H1 (cell line): ENCODE measurements around the gene ZNF747. TPM values are rescaled to one million over a fixed set of nuclear protein-coding genes. Genes with fewer than 3 reads are reported as not detected.

Experiments
- CTCF ChIA-PET: fragments of 300-600 bp; sonication (Branson Sonifier 250); formaldehyde crosslinking; loops from one replicate; lab custom pipeline; 2021; ENCODE audit not compliant: partially characterized antibody; lab: Charles Lee
- POLR2A ChIA-PET: fragments of 300-600 bp; sonication (Branson Sonifier 250); formaldehyde crosslinking; loops from one replicate; lab custom pipeline; 2021; ENCODE audit warnings: inconsistent platforms; ENCODE audit not compliant: partially characterized antibody; lab: Charles Lee
- DNase-seq, 2 experiments: peaks; one replicate each; pipeline versions ENCODE4 v3.0.0 to v3.0.0-alpha.2; 2010 to 2022; ENCODE audit warnings: low spot score in 2 of 2, low read depth in 1 of 2, mixed read lengths in 1 of 2
- FAIRE-seq: peaks from 2 replicates; lab custom pipeline; 2011; peaks lifted over from hg19 to GRCh38; lab: Jason Lieb, UNC
- H2AFZ ChIP-seq: 2 replicates; pipeline ENCODE4 v1.8.1; 2012; ENCODE audit warnings: low read length, inconsistent platforms
- H2AK5ac ChIP-seq: 2 replicates; pipeline ENCODE4 v1.6.1; 2013; ENCODE audit warnings: low read depth, low read length
- H2BK120ac ChIP-seq: replicated peaks from 2 replicates; pipeline ENCODE3; 2013; ENCODE audit warnings: low read depth, low read length, inconsistent platforms
- H2BK12ac ChIP-seq: 2 replicates; pipeline ENCODE4 v1.6.1; 2013; ENCODE audit warnings: low read depth, low read length
- H2BK15ac ChIP-seq: 2 replicates; pipeline ENCODE4 v1.6.1; 2013; ENCODE audit warnings: low read length
- H2BK20ac ChIP-seq: 2 replicates; pipeline ENCODE4 v1.6.1; 2013; ENCODE audit warnings: low read length
- H2BK5ac ChIP-seq: 2 replicates; pipeline ENCODE4 v1.6.1; 2013; ENCODE audit warnings: low read depth, low read length
- H3K14ac ChIP-seq: 2 replicates; pipeline ENCODE4 v1.6.1; 2013; ENCODE audit warnings: inconsistent platforms; ENCODE audit not compliant: insufficient read length
- H3K18ac ChIP-seq: 2 replicates; pipeline ENCODE4 v1.6.1; 2013; ENCODE audit warnings: low read length; ENCODE audit errors: extremely low read depth
- H3K23ac ChIP-seq: 2 replicates; pipeline ENCODE4 v1.6.1; 2013; ENCODE audit warnings: inconsistent platforms; ENCODE audit not compliant: insufficient read length
- H3K23me2 ChIP-seq: 2 replicates; pipeline ENCODE4 v1.6.1; 2013; ENCODE audit warnings: low read depth, low read length
- H3K27ac ChIP-seq: 2 replicates; pipeline ENCODE4 v1.6.1; 2011; ENCODE audit warnings: low read depth, low read length, inconsistent platforms
- H3K27me3 ChIP-seq, 4 experiments: replicated peaks in 1 of 4; 1 replicate in 1 of 4; 2 replicates in 3 of 4; pipeline versions ENCODE4 v1.6.1 to v1.8.1; 2011 to 2013; ENCODE audit warnings: low read length in 3 of 4, mild to moderate bottlenecking in 3 of 4, inconsistent platforms in 2 of 4, mixed read lengths in 2 of 4, moderate library complexity in 1 of 4; ENCODE audit not compliant: control insufficient read depth in 3 of 4, insufficient read depth in 3 of 4; ENCODE audit errors: extremely low read depth in 1 of 4
- H3K36me3 ChIP-seq, 4 experiments: 2 replicates each; pipeline versions ENCODE4 v1.6.1 to v1.8.1; 2011 to 2013; ENCODE audit warnings: mild to moderate bottlenecking in 4 of 4, low read length in 3 of 4, moderate library complexity in 2 of 4, control low read depth in 1 of 4, inconsistent platforms in 1 of 4; ENCODE audit not compliant: insufficient read depth in 4 of 4, control insufficient read depth in 2 of 4
- H3K4ac ChIP-seq: replicated peaks from 2 replicates; pipeline ENCODE3; 2013; ENCODE audit warnings: low read length, low read depth, mixed read lengths, inconsistent platforms; ENCODE audit not compliant: insufficient read length
- H3K4me1 ChIP-seq, 4 experiments: replicated peaks in 1 of 4; 1 replicate in 1 of 4; 2 replicates in 3 of 4; pipeline versions ENCODE4 v1.6.1 to v1.8.1; 2011 to 2013; ENCODE audit warnings: low read length in 3 of 4, inconsistent platforms in 2 of 4, mixed read lengths in 1 of 4; ENCODE audit not compliant: insufficient read depth in 4 of 4, control insufficient read depth in 3 of 4
- H3K4me2 ChIP-seq, 2 experiments: 2 replicates each; pipeline versions ENCODE4 v1.6.1 to v1.8.1; 2011 to 2013; ENCODE audit warnings: low read depth in 2 of 2, low read length in 2 of 2, control low read depth in 1 of 2, inconsistent platforms in 1 of 2, mild to moderate bottlenecking in 1 of 2; ENCODE audit not compliant: insufficient read depth in 1 of 2
- H3K4me3 ChIP-seq, 4 experiments: fragments of 200-600, 300-600 bp in 1 of 4; sonication (generic), shearing (Covaris generic), sonication (Bioruptor Twin) in 1 of 4; 2 replicates each; pipeline versions ENCODE4 v1.5.1 to v1.8.1; 2011 to 2016; ENCODE audit warnings: low read length in 4 of 4, low read depth in 3 of 4, control low read depth in 2 of 4, inconsistent platforms in 2 of 4, mild to moderate bottlenecking in 2 of 4, mixed read lengths in 1 of 4, moderate library complexity in 1 of 4; ENCODE audit not compliant: insufficient read depth in 2 of 4; ENCODE audit errors: extremely low read depth in 1 of 4
- H3K56ac ChIP-seq: replicated peaks from 2 replicates; pipeline ENCODE3; 2013; ENCODE audit warnings: low read depth, mild to moderate bottlenecking, mixed read lengths, low read length, inconsistent platforms; ENCODE audit not compliant: insufficient read length
- H3K79me1 ChIP-seq: 2 replicates; pipeline ENCODE4 v1.6.1; 2013; ENCODE audit warnings: low read depth, low read length, control low read depth
- H3K79me2 ChIP-seq, 2 experiments: 2 replicates each; pipeline versions ENCODE4 v1.6.1 to v1.8.1; 2012 to 2013; ENCODE audit warnings: low read length in 2 of 2, mild to moderate bottlenecking in 2 of 2, inconsistent platforms in 1 of 2; ENCODE audit not compliant: insufficient read depth in 2 of 2, control insufficient read depth in 1 of 2
- H3K9ac ChIP-seq, 4 experiments: replicated peaks in 1 of 4; 1 replicate in 1 of 4; 2 replicates in 3 of 4; pipeline versions ENCODE4 v1.6.1 to v1.8.1; 2011 to 2013; ENCODE audit warnings: low read depth in 3 of 4, low read length in 3 of 4, control low read depth in 2 of 4, mild to moderate bottlenecking in 2 of 4, moderate library complexity in 2 of 4, inconsistent platforms in 1 of 4; ENCODE audit errors: extremely low read depth in 1 of 4
- H3K9me3 ChIP-seq, 2 experiments: 2 replicates each; pipeline versions ENCODE4 v1.6.1 to v1.8.1; 2012 to 2013; ENCODE audit warnings: mild to moderate bottlenecking in 2 of 2, moderate library complexity in 2 of 2, control low read depth in 1 of 2, inconsistent platforms in 1 of 2, low read depth in 1 of 2, low read length in 1 of 2, mixed read lengths in 1 of 2; ENCODE audit not compliant: insufficient read depth in 2 of 2
- H4K20me1 ChIP-seq, 2 experiments: replicated peaks in 1 of 2; 2 replicates each; pipeline versions ENCODE3 to v1.8.1; 2011 to 2013; ENCODE audit warnings: inconsistent platforms in 2 of 2, low read length in 2 of 2, mild to moderate bottlenecking in 1 of 2; ENCODE audit not compliant: insufficient read depth in 2 of 2, control insufficient read depth in 1 of 2
- H4K5ac ChIP-seq: 2 replicates; pipeline ENCODE4 v1.6.1; 2013; ENCODE audit warnings: low read length, low read depth, mixed read lengths, inconsistent platforms; ENCODE audit not compliant: insufficient read length
- H4K8ac ChIP-seq: 2 replicates; pipeline ENCODE4 v1.8.0; 2013; ENCODE audit warnings: mild to moderate bottlenecking, moderate library complexity, low read length, inconsistent platforms; ENCODE audit not compliant: insufficient read depth; ENCODE audit errors: extremely low read depth
- H4K91ac ChIP-seq: replicated peaks from 2 replicates; pipeline ENCODE3; 2013; ENCODE audit warnings: low read length, mixed read lengths, inconsistent platforms; ENCODE audit not compliant: insufficient read length
- NRF1 ChIP-seq: IDR thresholded peaks from 2 replicates; pipeline ENCODE4 v1.6.1; 2011; ENCODE audit warnings: mild to moderate bottlenecking, low read depth, low read length, improper control_type of control experiment
- WGBS, 2 experiments: shearing (Covaris generic) in 1 of 2; methylation state at CpG; one replicate each; pipeline versions ENCODE4 v1.1.6 to v1.1.7; 2013 to 2015; ENCODE audit warnings: low lambda C conversion rate in 2 of 2, mixed read lengths in 2 of 2, inconsistent platforms in 1 of 2, low coverage in 1 of 2, missing lambda C conversion rate in 1 of 2; ENCODE audit not compliant: insufficient replicate concordance in 2 of 2, insufficient coverage in 1 of 2, insufficient read length in 1 of 2; ENCODE audit errors: extremely low coverage in 1 of 2, missing lambda C conversion rate in 1 of 2; 5-methylcytosine and 5-hydroxymethylcytosine counted together
- polyA plus RNA-seq, 7 experiments: library from polyadenylated mRNA; depleted of rRNA in 3 of 7; stranded (reverse) in 5 of 7; unstranded in 2 of 7; fragments of >200 nt in 5 of 7; fragments of 200-250 nt in 2 of 7; gene quantifications; 1 replicate in 5 of 7; 2 replicates in 1 of 7; 4 replicates in 1 of 7; pipeline versions ENCODE4 v1.2.1 to v1.2.3, GENCODE V29; 2011 to 2013; ENCODE audit warnings: missing spikeins in 2 of 7, mixed read lengths in 2 of 7
- total RNA-seq: library from RNA; stranded (reverse); fragmentation: NEBNext Ultra II Directional; extraction: Animal tissue kit (Norgen Biotek cat#: 25700); gene quantifications from 2 replicates; pipeline ENCODE4 v1.2.1, GENCODE V29; 2021

Gene ZNF747
- total and polyA plus RNA-seq, 2 of the 8 experiments (the other 6 are each of a cell fraction or from before 2014, with no cell fraction given): 9.9 to 10.3 TPM

DNA sequence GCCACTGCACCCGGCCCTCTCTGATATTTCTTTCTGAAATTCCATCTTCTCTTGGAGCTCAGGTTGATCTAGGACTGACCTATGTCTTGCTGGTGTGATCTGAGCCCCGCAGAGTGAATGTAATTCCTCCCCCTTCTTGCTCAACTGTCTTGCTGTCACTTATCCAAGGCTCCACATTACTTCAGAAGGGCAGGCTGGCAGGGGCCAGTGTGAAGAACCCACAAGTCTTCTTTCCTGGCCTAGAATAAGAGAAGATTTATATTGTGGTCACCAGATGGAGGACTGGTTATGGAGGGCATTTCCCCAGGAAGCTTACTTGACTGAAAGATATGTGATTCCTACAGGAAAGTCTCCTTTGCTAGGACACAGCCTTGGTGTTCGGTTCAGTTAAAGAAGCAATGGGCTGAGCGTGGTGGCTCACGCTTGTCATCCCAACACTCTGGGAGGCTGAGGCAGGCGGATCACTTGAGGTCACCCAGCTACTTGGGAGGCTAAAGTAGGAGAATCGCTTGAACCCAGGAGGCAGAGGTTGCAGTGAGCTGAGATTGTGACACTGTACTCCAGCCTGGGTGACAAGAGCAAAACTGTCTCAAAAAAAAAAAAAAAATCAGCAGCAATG, 48.7 kb downstream of the ZNF747 start:
- Histone ChIP-seq H4K91ac (no peak overlapping the region), H4K8ac (no peak overlapping the region), H3K23me2 (no peaks in the 10 kb centered on the region), H3K79me1 (no peaks in the 10 kb centered on the region), H3K36me3 (no peaks in the 10 kb centered on the region), H2BK20ac (no peak overlapping the region), H3K9ac (no peak overlapping the region), H3K56ac (no peak overlapping the region), H3K9me3 (no peaks in the 10 kb centered on the region; a peak in 1 of 4 replicates), H3K27me3 (no peaks in the 10 kb centered on the region), H2AK5ac (no peak overlapping the region), H2AFZ (no peak overlapping the region), H2BK12ac (no peak overlapping the region), H4K20me1 (no peaks in the 10 kb centered on the region), H2BK5ac (no peak overlapping the region), H3K4me2 (no peak overlapping the region), H3K4me3 (no peak overlapping the region), H3K14ac (no peak overlapping the region), H3K4me1 (peaks cover 0 to 3% (median 1%) of the 10 kb centered on the region in 4 experiments; a peak in 1 of 7 replicates), H3K23ac (no peak overlapping the region), H3K79me2 (no peaks in the 10 kb centered on the region), H3K18ac (no peak overlapping the region), H4K5ac (no peak overlapping the region), H2BK120ac (no peak overlapping the region), H3K27ac (no peak overlapping the region), H2BK15ac (no peak overlapping the region), H3K4ac (no peak overlapping the region)
- TF ChIP-seq NRF1: no peak
- DNase-seq (no peak), FAIRE-seq (no peak)
- CTCF ChIA-PET: interaction anchor here (0.6 to 2.1 kb wide), 3 partner anchors 37 to 1388 kb away, joined by 3 to 6 read pairs (median 5); partner anchors contain the start of gene ZNF267
- 86% methylated on average over 7 of the region's 7 CpGs; no CpG with 5 or more reads in 1 of the 2 experiments for WGBS, 2 experiments
- POLR2A ChIA-PET: no interaction called here
